AG10803 (cell line): Measurements from ENCODE around the gene AIG1.

Experiments
- DNase-seq: peaks from one replicate; pipeline ENCODE4 v3.0.0; 2010; ENCODE audit warnings: low read depth
- H3K4me3 ChIP-seq: 2 replicates; pipeline ENCODE4 v1.5.1; 2011; ENCODE audit warnings: mild to moderate bottlenecking, low read length, control low read depth
- TF ChIP-seq, protein P1 (sequence below): conservative IDR thresholded peaks from 2 replicates; pipeline ENCODE4 v1.5.1; 2011; ENCODE audit warnings: mild to moderate bottlenecking, low read length, control low read depth, inconsistent platforms

The AIG1 gene

DNA sequence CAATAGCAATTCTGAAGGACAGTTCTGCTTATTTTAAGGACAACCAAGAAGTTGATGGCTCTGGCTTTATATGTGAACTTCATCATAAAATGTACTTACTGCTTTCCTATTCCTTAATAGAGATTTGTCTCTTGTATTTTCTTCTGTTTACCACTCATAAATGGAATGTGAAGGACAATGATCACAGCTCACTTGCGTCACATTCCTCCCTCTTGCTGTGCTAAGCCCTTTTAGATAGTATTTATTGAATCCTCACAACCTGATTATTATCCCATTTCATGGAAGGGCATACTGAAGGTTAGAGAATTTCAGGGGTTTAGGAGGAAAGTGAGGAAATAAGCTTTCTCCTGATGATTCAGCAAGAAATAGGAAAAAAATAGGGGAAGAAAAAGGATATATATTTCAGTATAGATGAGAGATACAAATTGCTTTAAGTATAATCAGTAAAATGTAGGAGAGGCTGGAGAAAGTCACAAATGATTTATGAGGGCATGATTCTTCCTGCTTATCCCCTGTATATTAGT, 132.9 kb downstream of the AIG1 start:
- H3K4me3 ChIP-seq = no peak overlapping the region
- DNase-seq = no peak
- TF ChIP-seq, protein P1, sequence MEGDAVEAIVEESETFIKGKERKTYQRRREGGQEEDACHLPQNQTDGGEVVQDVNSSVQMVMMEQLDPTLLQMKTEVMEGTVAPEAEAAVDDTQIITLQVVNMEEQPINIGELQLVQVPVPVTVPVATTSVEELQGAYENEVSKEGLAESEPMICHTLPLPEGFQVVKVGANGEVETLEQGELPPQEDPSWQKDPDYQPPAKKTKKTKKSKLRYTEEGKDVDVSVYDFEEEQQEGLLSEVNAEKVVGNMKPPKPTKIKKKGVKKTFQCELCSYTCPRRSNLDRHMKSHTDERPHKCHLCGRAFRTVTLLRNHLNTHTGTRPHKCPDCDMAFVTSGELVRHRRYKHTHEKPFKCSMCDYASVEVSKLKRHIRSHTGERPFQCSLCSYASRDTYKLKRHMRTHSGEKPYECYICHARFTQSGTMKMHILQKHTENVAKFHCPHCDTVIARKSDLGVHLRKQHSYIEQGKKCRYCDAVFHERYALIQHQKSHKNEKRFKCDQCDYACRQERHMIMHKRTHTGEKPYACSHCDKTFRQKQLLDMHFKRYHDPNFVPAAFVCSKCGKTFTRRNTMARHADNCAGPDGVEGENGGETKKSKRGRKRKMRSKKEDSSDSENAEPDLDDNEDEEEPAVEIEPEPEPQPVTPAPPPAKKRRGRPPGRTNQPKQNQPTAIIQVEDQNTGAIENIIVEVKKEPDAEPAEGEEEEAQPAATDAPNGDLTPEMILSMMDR = no peak

DNA sequence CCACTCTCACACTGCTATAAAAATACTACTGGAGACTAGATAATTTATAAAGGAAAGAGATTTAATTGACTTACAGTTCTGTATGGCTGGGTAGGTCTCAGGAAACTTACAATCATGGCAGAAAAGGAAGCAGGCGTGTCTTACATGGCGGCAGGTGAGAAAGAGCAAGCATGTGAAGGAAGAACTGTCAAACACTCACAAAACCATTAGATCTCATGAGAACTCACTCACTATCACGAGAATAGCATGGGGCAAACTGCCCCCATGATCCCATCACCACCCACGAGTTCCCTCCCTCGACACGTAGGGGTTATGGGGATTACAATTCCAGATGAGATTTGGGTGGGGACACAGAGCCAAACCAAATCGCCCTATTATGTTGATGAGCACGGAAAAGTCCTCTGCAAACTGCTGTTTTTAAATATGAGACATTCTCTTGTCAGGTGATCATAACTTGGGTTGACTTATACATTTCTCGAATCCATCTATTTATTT, 133.5 kb downstream of the AIG1 start:
- H3K4me3 ChIP-seq = no peak overlapping the region
- no peak for DNase-seq
- TF ChIP-seq, protein P1 = no peak

DNA sequence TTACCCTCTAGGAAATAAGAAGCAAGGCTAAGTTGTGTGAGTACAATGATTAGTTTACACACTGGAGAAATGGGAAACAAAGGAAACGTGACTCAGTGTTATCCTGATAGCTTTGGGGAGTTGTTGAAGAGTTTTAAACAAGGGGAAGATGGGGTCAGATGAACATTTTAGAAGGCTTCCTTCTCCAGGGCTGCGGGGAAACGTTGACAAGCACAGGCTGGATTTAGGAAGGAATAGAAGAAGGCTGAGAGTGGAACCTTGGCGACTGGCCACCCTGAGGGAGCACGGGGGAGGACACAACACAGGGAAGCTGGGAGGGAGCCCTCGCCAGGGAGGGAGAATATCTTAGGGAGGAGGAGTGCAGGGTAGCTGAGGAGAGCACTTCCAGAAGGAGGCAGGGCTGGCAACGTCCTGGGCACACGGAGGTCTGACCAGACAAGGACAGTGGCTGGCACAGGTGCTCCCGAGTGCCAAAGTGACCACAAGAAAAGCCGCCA, 134.7 kb downstream of the AIG1 start:
- no peak for DNase-seq
- no peak overlapping the region for H3K4me3 ChIP-seq
- TF ChIP-seq, protein P1 = no peak

DNA sequence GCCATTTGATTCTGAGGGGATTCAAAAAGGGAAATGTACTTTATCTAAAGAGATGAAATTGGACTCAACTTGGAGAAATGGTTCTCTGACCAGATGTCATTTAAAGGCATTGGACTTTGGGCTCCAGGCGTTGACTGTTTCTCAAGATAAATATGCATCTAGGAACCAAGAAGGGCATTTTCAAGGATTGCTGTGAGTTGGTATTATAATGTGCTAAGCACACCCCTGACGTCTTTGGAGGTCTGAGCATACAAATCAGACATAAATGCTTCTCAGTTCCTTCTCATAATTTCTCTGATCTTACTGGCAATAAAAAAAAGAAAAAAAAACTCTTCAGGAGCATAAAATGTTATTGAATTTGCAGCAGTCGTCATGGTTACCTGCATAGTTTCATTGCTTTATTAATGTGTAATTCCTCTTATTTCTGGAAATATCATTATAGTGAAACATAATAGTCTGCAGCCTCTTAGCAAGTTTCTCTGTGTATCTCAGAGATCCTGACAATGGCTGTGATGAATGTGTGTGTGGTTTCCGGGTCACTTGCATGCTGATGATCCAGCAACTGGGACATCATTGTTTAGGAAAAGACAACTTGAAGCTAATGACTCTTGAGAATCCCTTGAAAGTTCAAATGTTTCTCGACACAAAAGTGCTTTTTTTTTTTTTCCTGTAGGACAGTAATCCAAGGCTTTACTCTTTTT, 136.0 kb downstream of the AIG1 start:
- H3K4me3 ChIP-seq = no peak overlapping the region
- TF ChIP-seq, protein P1 = no peak
- DNase-seq = peak; percentile 58

DNA sequence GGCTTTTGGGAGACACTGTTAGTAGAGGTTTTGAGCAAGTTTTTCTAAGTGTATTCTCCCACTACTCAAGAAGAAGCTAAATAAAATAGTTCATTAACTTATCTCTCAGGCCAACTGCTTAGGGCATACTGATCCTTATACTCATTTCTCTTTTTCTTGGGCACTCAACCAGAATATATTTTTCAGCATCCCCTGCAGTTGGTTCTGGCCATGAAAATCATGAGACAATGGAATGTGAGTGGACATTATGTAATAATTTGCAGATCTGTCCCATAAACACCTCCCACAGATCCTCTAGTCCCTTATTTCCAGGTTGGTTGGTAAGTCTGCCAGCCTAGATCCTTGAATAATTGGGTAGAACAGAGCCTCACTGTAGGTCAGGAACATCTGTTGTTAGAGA, 136.7 kb downstream of the AIG1 start:
- no peak overlapping the region for H3K4me3 ChIP-seq
- DNase-seq = peak; percentile 56
- TF ChIP-seq, protein P1 = no peak

DNA sequence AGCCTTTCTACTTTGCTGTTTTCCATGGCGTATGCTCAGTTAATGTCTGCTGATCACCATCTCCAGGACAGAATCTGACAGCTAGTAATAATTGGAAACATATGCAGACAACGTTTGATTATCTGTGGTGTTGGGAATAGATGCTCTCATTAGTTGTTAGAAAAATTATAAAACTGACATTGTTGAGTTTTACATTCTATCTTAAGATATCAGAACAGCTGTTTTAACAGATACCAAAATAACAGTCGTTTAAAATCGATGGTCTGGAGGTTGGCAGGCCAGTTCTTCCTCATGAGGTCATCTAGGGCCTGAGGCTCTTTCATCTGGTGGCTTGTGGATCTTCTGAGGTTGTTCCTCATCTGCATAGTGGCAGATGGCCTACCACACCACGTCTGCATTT, 137.6 kb downstream of the AIG1 start:
- DNase-seq = no peak
- no peak overlapping the region for H3K4me3 ChIP-seq
- TF ChIP-seq, protein P1 = no peak

DNA sequence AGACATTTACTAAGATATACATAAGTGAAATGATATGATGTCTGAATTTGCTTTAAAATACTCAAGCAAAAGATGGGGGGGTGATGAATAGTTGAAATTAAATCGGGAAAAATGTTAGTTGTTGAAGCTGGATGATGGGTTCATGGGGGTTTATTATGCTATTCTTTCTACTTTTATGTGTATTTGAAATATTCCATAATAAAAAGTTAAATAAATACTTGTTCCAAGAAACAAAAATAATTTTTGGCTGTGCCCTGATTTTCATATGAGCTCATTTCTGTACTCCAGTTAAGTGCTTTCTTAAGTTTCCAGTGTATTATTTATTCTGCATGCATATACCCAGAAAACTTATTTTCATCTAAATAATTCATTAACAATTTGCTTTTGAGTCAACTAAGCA, 138.6 kb downstream of the AIG1 start:
- no peak for DNase-seq
- H3K4me3 ChIP-seq = no peak overlapping the region
- TF ChIP-seq, protein P1 = no peak
